ENCODE results near the gene TANGO2. TPM values are rescaled to one million over a fixed set of nuclear protein-coding genes. Genes with fewer than 3 reads are reported as not detected.

TANGO2 gene
- total and polyA plus RNA-seq, 9 of the 15 experiments (the other 6 are each of a cell fraction or from before 2014, with no cell fraction given): 15.5 to 94.9 (median 70.1) TPM

DNA sequence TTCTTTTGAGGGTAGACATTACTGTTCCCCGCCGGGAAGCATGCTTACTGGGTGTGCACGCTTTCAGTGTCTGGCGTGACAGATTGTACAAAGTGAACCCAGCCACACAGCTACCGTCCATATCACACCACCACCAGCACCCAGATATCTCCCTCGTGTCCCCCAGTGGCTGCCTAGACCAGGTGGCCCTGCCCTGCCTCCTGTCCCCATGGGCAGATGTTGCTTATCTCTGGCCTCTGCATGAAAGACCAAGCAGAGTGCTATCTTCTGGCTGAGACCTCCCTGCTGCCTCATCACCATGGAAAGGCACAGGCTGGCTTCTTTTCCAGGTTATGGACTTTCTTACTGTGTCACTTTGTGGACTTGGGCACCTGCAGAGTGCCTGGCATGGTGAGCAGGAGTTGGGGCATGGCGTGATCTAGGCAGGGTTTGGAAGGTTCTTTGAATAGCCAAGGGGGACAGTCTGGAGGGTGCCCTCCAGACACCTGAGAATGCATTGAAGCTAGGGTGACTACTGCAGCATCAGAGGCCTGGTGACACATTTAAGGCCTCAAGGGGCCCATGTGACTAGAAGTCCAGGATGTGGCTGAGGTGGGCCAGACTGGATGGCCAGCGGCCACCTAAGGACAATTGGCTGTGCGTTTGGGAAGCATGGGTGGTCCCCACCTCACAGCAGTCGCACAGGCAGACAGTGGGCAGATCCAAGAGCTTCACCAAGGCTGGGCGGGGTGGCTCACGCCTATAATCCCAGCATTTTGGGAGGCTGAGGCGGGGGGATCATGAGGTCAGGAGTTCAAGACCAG, 4.7 kb downstream of the TANGO2 start (continued):
- peak; percentile 88 for TF ChIP-seq JUND (IDR thresholded peaks at IDR 0.05; ENCODE audit: borderline replicate concordance, low read depth, low read length)
- TF ChIP-seq JUND (tag; IDR thresholded peaks at IDR 0.05; ENCODE audit: borderline replicate concordance, low read depth, low read length): peak; percentile 87; the same call in 1 of the 3 replicates
- TF ChIP-seq HNRNPLL (IDR thresholded peaks at IDR 0.05; ENCODE audit: low read depth, low read length, poor library complexity, severe bottlenecking): peak; percentile 16
- peak; percentile 87 for TF ChIP-seq NEUROD1 (IDR thresholded peaks at IDR 0.05; ENCODE audit: borderline replicate concordance, low read depth, low read length, partially characterized antibody)
- TF ChIP-seq, protein P1, sequence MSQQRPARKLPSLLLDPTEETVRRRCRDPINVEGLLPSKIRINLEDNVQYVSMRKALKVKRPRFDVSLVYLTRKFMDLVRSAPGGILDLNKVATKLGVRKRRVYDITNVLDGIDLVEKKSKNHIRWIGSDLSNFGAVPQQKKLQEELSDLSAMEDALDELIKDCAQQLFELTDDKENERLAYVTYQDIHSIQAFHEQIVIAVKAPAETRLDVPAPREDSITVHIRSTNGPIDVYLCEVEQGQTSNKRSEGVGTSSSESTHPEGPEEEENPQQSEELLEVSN (IDR thresholded peaks at IDR 0.05; ENCODE audit: borderline replicate concordance in 1 of 2, extremely low read depth in 1 of 2, insufficient read depth in 1 of 2, insufficient read length in 1 of 2, low read depth in 1 of 2, low read length in 1 of 2, poor library complexity in 1 of 2, severe bottlenecking in 1 of 2): peak; percentile 76 to 91
- TF ChIP-seq, protein P2, sequence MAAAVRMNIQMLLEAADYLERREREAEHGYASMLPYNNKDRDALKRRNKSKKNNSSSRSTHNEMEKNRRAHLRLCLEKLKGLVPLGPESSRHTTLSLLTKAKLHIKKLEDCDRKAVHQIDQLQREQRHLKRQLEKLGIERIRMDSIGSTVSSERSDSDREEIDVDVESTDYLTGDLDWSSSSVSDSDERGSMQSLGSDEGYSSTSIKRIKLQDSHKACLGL (CRISPR knock-in tag; IDR thresholded peaks at IDR 0.05; ENCODE audit: borderline replicate concordance, poor library complexity, severe bottlenecking): peak; percentile 76
- TF ChIP-seq, protein P3, sequence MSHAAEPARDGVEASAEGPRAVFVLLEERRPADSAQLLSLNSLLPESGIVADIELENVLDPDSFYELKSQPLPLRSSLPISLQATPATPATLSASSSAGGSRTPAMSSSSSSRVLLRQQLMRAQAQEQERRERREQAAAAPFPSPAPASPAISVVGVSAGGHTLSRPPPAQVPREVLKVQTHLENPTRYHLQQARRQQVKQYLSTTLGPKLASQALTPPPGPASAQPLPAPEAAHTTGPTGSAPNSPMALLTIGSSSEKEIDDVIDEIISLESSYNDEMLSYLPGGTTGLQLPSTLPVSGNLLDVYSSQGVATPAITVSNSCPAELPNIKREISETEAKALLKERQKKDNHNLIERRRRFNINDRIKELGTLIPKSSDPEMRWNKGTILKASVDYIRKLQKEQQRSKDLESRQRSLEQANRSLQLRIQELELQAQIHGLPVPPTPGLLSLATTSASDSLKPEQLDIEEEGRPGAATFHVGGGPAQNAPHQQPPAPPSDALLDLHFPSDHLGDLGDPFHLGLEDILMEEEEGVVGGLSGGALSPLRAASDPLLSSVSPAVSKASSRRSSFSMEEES (CRISPR knock-in tag; IDR thresholded peaks at IDR 0.05): peak; percentile 33
- TF ChIP-seq, protein P4, sequence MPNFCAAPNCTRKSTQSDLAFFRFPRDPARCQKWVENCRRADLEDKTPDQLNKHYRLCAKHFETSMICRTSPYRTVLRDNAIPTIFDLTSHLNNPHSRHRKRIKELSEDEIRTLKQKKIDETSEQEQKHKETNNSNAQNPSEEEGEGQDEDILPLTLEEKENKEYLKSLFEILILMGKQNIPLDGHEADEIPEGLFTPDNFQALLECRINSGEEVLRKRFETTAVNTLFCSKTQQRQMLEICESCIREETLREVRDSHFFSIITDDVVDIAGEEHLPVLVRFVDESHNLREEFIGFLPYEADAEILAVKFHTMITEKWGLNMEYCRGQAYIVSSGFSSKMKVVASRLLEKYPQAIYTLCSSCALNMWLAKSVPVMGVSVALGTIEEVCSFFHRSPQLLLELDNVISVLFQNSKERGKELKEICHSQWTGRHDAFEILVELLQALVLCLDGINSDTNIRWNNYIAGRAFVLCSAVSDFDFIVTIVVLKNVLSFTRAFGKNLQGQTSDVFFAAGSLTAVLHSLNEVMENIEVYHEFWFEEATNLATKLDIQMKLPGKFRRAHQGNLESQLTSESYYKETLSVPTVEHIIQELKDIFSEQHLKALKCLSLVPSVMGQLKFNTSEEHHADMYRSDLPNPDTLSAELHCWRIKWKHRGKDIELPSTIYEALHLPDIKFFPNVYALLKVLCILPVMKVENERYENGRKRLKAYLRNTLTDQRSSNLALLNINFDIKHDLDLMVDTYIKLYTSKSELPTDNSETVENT (CRISPR knock-in tag; IDR thresholded peaks at IDR 0.05): peak; percentile 94; the same call in 1 of the 2 replicates
- TF ChIP-seq ZNF57 (CRISPR knock-in tag; IDR thresholded peaks at IDR 0.05): peak; percentile 93
- TF ChIP-seq ZKSCAN1 (IDR thresholded peaks at IDR 0.05; ENCODE audit: low read depth, low read length): peak; percentile 99
- peak; percentile 95 for TF ChIP-seq ZNF274 (IDR thresholded peaks at IDR 0.05; ENCODE audit: borderline replicate concordance, low read depth, low read length)
- TF ChIP-seq, protein P5, sequence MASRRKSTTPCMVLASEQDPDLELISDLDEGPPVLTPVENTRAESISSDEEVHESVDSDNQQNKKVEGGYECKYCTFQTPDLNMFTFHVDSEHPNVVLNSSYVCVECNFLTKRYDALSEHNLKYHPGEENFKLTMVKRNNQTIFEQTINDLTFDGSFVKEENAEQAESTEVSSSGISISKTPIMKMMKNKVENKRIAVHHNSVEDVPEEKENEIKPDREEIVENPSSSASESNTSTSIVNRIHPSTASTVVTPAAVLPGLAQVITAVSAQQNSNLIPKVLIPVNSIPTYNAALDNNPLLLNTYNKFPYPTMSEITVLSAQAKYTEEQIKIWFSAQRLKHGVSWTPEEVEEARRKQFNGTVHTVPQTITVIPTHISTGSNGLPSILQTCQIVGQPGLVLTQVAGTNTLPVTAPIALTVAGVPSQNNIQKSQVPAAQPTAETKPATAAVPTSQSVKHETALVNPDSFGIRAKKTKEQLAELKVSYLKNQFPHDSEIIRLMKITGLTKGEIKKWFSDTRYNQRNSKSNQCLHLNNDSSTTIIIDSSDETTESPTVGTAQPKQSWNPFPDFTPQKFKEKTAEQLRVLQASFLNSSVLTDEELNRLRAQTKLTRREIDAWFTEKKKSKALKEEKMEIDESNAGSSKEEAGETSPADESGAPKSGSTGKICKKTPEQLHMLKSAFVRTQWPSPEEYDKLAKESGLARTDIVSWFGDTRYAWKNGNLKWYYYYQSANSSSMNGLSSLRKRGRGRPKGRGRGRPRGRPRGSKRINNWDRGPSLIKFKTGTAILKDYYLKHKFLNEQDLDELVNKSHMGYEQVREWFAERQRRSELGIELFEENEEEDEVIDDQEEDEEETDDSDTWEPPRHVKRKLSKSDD (conservative IDR thresholded peaks at IDR 0.05; ENCODE audit: low read length): no peak; the same call in 1 of the 2 replicates
- TF ChIP-seq BRCA1 (IDR thresholded peaks at IDR 0.05): no peak
- TF ChIP-seq BRCA1 (CRISPR knock-in tag; IDR thresholded peaks at IDR 0.05): no peak
- TF ChIP-seq FOXK2 (conservative IDR thresholded peaks at IDR 0.05 in 1 of 2, IDR thresholded peaks at IDR 0.05 in 1 of 2; ENCODE audit: low read depth in 2 of 2): no peak

All from K562 (cell line).